GM12878 (cell line): ENCODE data around the gene AFAP1. TPM values are rescaled to one million over a fixed set of nuclear protein-coding genes. Genes with fewer than 3 reads are reported as not detected.

Source experiments
- BACH1 ChIP-seq: fragments of 450-650 bp; IDR thresholded peaks from 2 replicates; pipeline ENCODE4 v1.6.1; 2017; ENCODE audit warnings: mild to moderate bottlenecking, borderline replicate concordance
- CHD1 ChIP-seq: IDR thresholded peaks from 2 replicates; pipeline ENCODE4 v1.6.1; 2012; ENCODE audit warnings: low read depth, low read length, improper control_type of control experiment
- CREB1 ChIP-seq: IDR thresholded peaks from 2 replicates; pipeline ENCODE4 v1.6.1; 2012; ENCODE audit warnings: low read depth, mild to moderate bottlenecking, inconsistent platforms
- ESRRA ChIP-seq: IDR thresholded peaks from 2 replicates; pipeline ENCODE4 v1.6.1; 2012; ENCODE audit warnings: mild to moderate bottlenecking, low read length, improper control_type of control experiment
- HCFC1 ChIP-seq: fragments of 150-350 bp; IDR thresholded peaks from 2 replicates; pipeline ENCODE4 v1.6.1; 2014; ENCODE audit warnings: low read length
- IKZF2 ChIP-seq, 2 experiments: fragments of 450-650 bp; IDR thresholded peaks; 2 replicates each; pipeline ENCODE4 v1.6.1; 2017; ENCODE audit warnings: mild to moderate bottlenecking in 2 of 2, moderate library complexity in 2 of 2
- LARP7 ChIP-seq: fragments of 450-650 bp; IDR thresholded peaks from 2 replicates; pipeline ENCODE4 v1.6.1; 2017; ENCODE audit warnings: mild to moderate bottlenecking
- NBN ChIP-seq: fragments of 450-650 bp; IDR thresholded peaks from 2 replicates; pipeline ENCODE4 v1.6.1; 2016
- NFYB ChIP-seq: IDR thresholded peaks from 2 replicates; pipeline ENCODE4 v1.6.1; 2011; ENCODE audit warnings: low read depth, mild to moderate bottlenecking, low read length, improper control_type of control experiment, moderate library complexity; ENCODE audit not compliant: insufficient read depth
- PML ChIP-seq: IDR thresholded peaks from 2 replicates; pipeline ENCODE4 v1.6.1; 2012; ENCODE audit warnings: low read length, inconsistent platforms
- POLR2AphosphoS2 ChIP-seq: IDR thresholded peaks from 2 replicates; pipeline ENCODE4 v1.6.1; 2011; ENCODE audit warnings: low read depth, mild to moderate bottlenecking, low read length, improper control_type of control experiment, moderate library complexity
- SIX5 ChIP-seq: IDR thresholded peaks from 2 replicates; pipeline ENCODE4 v1.6.1; 2011; ENCODE audit warnings: mild to moderate bottlenecking, low read depth, low read length, moderate library complexity; ENCODE audit not compliant: severe bottlenecking
- SKIL ChIP-seq: fragments of 450-650 bp; IDR thresholded peaks from 2 replicates; pipeline ENCODE4 v1.6.1; 2017; ENCODE audit warnings: mild to moderate bottlenecking, low read depth, inconsistent platforms; ENCODE audit not compliant: poor library complexity, severe bottlenecking
- SPI1 ChIP-seq: IDR thresholded peaks from 2 replicates; pipeline ENCODE4 v1.6.1; 2011; ENCODE audit warnings: low read depth, mild to moderate bottlenecking, low read length, moderate library complexity, borderline replicate concordance; ENCODE audit not compliant: insufficient read depth
- TAF1 ChIP-seq: IDR thresholded peaks from 2 replicates; pipeline ENCODE4 v1.6.1; 2011; ENCODE audit warnings: mild to moderate bottlenecking, low read depth, low read length, borderline replicate concordance
- ZNF207 ChIP-seq: fragments of 450-650 bp; IDR thresholded peaks from 2 replicates; pipeline ENCODE4 v1.6.1; 2014; ENCODE audit warnings: antibody characterized with exemption, mild to moderate bottlenecking, borderline replicate concordance
- ZSCAN29 ChIP-seq: fragments of 450-650 bp; IDR thresholded peaks from 2 replicates; pipeline ENCODE4 v1.6.1; 2017; ENCODE audit warnings: mild to moderate bottlenecking, moderate library complexity
- polyA plus RNA-seq, 11 experiments: library from polyadenylated mRNA; depleted of rRNA in 4 of 11; unstranded in 6 of 11; stranded (reverse) in 5 of 11; fragments of >200 nt; fragmentation: Nextera tagmentation in 4 of 11; fragmentation: Illumina TruSeq in 1 of 11; extraction: Ambion mirVana in 4 of 11; extraction: Trizol in 1 of 11; gene quantifications; 1 replicate in 1 of 11; 2 replicates in 10 of 11; pipeline versions ENCODE4 v1.2.1 to v1.2.3, GENCODE V29; 2011 to 2016; ENCODE audit warnings: inconsistent platforms in 2 of 11, missing spikeins in 2 of 11, low read depth in 1 of 11
- total RNA-seq, 4 experiments: library from RNA; depleted of rRNA in 3 of 4; stranded (reverse); fragments of >200 nt in 3 of 4; fragmentation: Illumina TruSeq in 1 of 4; extraction: Trizol in 1 of 4; gene quantifications; 2 replicates each; pipeline versions ENCODE4 v1.2.1 to v1.2.3, GENCODE V29; 2013 to 2021
- TF ChIP-seq, protein P1 (sequence below): fragments of 450-650 bp; IDR thresholded peaks from 2 replicates; pipeline ENCODE4 v1.6.1; 2016; ENCODE audit warnings: mild to moderate bottlenecking
- TF ChIP-seq, protein P2 (sequence below): fragments of 450-650 bp; IDR thresholded peaks from 2 replicates; pipeline ENCODE4 v1.6.1; 2014; ENCODE audit warnings: mild to moderate bottlenecking
- TF ChIP-seq, protein P3 (sequence below): fragments of 450-650 bp; formaldehyde crosslinking; IDR thresholded peaks from 2 replicates; pipeline ENCODE4 v1.4.0; 2020; ENCODE audit warnings: mild to moderate bottlenecking, moderate library complexity
- TF ChIP-seq, protein P4 (sequence below): fragments of 450-650 bp; IDR thresholded peaks from 2 replicates; pipeline ENCODE4 v1.6.1; 2017; ENCODE audit warnings: borderline replicate concordance

AFAP1 gene
- total and polyA plus RNA-seq, 10 of the 15 experiments (the other 5 are each of a cell fraction or from before 2014, with no cell fraction given), result 0.02 to 0.23 (median 0.09) TPM; not detected in 1

DNA sequence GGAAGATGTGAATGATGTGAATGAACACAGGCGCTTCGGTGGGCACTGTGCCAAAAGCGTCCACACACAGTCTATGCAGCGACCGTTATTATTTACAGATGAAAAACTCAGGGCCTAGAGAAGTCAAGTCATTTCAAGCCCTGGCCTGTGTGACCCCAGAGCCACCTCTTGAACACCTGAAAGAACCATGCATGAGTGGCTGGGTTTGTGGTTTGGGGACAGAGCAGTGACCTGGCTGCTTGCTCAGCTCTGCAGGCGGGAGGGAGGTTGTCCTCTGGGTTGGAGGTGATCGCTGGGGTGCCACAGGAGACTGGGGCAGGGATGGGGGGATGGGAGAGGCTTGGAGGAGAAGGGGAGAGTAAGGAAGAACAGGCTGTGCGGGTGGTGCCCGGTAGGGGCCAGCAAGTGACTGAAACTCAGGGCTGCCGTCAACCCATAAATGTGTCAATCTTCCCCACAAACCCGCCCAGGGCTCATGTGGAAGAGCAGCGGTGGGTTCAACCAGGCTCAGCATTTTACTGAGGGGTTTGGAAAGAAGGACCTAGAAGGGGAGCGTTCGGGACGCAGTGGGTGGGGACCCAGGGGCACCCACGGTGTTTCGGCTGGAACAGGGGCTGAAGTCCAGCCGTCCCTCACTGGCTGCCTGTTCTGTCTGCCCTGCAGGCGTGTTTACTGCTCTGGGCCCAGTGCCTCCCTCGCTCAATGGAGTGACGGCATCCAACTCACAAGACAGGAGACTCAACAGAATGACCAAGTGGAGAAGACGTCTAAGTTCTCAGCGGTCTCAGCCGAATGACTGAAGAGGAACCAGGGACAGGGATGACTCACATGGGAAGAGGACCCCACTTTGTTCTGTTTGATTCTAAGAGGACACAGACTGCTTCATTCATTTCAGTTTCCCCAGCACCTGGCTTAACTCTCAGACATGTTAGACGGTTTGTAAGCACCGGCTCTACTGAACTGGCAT is 167.8 kb downstream of the AFAP1 start (continued):
- TF ChIP-seq ZNF207, result no peak
- no peak for TF ChIP-seq BACH1
- TF ChIP-seq, protein P1, sequence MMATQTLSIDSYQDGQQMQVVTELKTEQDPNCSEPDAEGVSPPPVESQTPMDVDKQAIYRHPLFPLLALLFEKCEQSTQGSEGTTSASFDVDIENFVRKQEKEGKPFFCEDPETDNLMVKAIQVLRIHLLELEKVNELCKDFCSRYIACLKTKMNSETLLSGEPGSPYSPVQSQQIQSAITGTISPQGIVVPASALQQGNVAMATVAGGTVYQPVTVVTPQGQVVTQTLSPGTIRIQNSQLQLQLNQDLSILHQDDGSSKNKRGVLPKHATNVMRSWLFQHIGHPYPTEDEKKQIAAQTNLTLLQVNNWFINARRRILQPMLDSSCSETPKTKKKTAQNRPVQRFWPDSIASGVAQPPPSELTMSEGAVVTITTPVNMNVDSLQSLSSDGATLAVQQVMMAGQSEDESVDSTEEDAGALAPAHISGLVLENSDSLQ, result peak; percentile 78
- TF ChIP-seq, protein P2, sequence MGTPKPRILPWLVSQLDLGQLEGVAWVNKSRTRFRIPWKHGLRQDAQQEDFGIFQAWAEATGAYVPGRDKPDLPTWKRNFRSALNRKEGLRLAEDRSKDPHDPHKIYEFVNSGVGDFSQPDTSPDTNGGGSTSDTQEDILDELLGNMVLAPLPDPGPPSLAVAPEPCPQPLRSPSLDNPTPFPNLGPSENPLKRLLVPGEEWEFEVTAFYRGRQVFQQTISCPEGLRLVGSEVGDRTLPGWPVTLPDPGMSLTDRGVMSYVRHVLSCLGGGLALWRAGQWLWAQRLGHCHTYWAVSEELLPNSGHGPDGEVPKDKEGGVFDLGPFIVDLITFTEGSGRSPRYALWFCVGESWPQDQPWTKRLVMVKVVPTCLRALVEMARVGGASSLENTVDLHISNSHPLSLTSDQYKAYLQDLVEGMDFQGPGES, result no peak
- peak; percentile 32; the same call in 1 of the 2 replicates for TF ChIP-seq SPI1
- TF ChIP-seq, protein P3, sequence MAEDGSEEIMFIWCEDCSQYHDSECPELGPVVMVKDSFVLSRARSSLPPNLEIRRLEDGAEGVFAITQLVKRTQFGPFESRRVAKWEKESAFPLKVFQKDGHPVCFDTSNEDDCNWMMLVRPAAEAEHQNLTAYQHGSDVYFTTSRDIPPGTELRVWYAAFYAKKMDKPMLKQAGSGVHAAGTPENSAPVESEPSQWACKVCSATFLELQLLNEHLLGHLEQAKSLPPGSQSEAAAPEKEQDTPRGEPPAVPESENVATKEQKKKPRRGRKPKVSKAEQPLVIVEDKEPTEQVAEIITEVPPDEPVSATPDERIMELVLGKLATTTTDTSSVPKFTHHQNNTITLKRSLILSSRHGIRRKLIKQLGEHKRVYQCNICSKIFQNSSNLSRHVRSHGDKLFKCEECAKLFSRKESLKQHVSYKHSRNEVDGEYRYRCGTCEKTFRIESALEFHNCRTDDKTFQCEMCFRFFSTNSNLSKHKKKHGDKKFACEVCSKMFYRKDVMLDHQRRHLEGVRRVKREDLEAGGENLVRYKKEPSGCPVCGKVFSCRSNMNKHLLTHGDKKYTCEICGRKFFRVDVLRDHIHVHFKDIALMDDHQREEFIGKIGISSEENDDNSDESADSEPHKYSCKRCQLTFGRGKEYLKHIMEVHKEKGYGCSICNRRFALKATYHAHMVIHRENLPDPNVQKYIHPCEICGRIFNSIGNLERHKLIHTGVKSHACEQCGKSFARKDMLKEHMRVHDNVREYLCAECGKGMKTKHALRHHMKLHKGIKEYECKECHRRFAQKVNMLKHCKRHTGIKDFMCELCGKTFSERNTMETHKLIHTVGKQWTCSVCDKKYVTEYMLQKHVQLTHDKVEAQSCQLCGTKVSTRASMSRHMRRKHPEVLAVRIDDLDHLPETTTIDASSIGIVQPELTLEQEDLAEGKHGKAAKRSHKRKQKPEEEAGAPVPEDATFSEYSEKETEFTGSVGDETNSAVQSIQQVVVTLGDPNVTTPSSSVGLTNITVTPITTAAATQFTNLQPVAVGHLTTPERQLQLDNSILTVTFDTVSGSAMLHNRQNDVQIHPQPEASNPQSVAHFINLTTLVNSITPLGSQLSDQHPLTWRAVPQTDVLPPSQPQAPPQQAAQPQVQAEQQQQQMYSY, result no peak
- no peak for TF ChIP-seq ZSCAN29
- TF ChIP-seq HCFC1, result no peak
- no peak for TF ChIP-seq NFYB
- TF ChIP-seq CHD1, result no peak
- TF ChIP-seq NBN, result no peak
- peak; percentile 28 for TF ChIP-seq SKIL
- TF ChIP-seq TAF1, result no peak
- TF ChIP-seq SIX5, result no peak
- TF ChIP-seq PML, result peak; percentile 56; the same call in 1 of the 2 replicates
- no peak for TF ChIP-seq ESRRA
- TF ChIP-seq, protein P4, sequence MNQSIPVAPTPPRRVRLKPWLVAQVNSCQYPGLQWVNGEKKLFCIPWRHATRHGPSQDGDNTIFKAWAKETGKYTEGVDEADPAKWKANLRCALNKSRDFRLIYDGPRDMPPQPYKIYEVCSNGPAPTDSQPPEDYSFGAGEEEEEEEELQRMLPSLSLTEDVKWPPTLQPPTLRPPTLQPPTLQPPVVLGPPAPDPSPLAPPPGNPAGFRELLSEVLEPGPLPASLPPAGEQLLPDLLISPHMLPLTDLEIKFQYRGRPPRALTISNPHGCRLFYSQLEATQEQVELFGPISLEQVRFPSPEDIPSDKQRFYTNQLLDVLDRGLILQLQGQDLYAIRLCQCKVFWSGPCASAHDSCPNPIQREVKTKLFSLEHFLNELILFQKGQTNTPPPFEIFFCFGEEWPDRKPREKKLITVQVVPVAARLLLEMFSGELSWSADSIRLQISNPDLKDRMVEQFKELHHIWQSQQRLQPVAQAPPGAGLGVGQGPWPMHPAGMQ, result no peak
- no peak for TF ChIP-seq IKZF2 (IDR thresholded peaks at IDR 0.05)
- TF ChIP-seq CREB1, result peak; percentile 72
- TF ChIP-seq LARP7, result no peak
- no peak for TF ChIP-seq POLR2AphosphoS2
